ENCODE measurements around the gene GRK1.

- TF ChIP-seq, protein P1, sequence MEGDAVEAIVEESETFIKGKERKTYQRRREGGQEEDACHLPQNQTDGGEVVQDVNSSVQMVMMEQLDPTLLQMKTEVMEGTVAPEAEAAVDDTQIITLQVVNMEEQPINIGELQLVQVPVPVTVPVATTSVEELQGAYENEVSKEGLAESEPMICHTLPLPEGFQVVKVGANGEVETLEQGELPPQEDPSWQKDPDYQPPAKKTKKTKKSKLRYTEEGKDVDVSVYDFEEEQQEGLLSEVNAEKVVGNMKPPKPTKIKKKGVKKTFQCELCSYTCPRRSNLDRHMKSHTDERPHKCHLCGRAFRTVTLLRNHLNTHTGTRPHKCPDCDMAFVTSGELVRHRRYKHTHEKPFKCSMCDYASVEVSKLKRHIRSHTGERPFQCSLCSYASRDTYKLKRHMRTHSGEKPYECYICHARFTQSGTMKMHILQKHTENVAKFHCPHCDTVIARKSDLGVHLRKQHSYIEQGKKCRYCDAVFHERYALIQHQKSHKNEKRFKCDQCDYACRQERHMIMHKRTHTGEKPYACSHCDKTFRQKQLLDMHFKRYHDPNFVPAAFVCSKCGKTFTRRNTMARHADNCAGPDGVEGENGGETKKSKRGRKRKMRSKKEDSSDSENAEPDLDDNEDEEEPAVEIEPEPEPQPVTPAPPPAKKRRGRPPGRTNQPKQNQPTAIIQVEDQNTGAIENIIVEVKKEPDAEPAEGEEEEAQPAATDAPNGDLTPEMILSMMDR (conservative IDR thresholded peaks at IDR 0.05): no peak
- no peak for TF ChIP-seq ZFX (IDR thresholded peaks at IDR 0.05)
Observed at GRCh38 chr13:113783966-113784644, 117.1 kb downstream of the GRK1 start.

Measured in C4-2B (cell line).